Measurements from ENCODE around the gene MEGF8. TPM values are rescaled to one million over a fixed set of nuclear protein-coding genes. Genes with fewer than 3 reads are reported as not detected.

MEGF8 gene
- total and polyA plus RNA-seq, 10 of the 15 experiments (the other 5 are each of a cell fraction or from before 2014, with no cell fraction given), result 0.43 to 12.8 (median 2.7) TPM

DNA sequence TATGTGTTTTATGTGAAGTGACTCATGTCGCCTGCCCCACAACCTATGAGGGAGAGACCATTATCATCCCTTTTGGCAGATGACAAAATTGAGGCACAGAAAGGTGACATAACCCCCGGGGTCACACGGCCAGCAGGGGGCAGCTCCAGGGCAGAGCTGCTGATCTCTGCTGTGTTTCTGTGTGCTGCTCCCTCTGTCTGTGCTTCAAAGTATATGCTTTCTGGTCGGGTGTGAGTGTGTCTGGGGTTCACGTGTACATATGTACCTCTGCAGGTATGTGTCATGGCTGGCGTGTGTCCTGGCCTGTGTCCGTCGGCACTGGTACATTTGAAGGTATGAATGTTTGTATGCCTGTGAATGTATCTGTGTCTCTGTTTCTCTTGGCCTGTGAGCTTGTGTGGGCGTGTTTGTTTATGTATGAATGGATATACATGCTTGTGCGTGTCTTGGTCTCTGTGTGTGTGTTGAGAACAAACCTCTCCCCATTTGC is 94.7 kb downstream of the MEGF8 start (continued):
- no peak for TF ChIP-seq ZNF592 (IDR thresholded peaks at IDR 0.05)
- no peak for TF ChIP-seq CHD4 (IDR thresholded peaks at IDR 0.05)
- no peak for TF ChIP-seq BCL11A (IDR thresholded peaks at IDR 0.05; ENCODE audit: low read depth, low read length)
- TF ChIP-seq NFXL1 (IDR thresholded peaks at IDR 0.05; ENCODE audit: borderline replicate concordance), result no peak
- no peak for TF ChIP-seq YBX1 (IDR thresholded peaks at IDR 0.05)
- TF ChIP-seq, protein P1, sequence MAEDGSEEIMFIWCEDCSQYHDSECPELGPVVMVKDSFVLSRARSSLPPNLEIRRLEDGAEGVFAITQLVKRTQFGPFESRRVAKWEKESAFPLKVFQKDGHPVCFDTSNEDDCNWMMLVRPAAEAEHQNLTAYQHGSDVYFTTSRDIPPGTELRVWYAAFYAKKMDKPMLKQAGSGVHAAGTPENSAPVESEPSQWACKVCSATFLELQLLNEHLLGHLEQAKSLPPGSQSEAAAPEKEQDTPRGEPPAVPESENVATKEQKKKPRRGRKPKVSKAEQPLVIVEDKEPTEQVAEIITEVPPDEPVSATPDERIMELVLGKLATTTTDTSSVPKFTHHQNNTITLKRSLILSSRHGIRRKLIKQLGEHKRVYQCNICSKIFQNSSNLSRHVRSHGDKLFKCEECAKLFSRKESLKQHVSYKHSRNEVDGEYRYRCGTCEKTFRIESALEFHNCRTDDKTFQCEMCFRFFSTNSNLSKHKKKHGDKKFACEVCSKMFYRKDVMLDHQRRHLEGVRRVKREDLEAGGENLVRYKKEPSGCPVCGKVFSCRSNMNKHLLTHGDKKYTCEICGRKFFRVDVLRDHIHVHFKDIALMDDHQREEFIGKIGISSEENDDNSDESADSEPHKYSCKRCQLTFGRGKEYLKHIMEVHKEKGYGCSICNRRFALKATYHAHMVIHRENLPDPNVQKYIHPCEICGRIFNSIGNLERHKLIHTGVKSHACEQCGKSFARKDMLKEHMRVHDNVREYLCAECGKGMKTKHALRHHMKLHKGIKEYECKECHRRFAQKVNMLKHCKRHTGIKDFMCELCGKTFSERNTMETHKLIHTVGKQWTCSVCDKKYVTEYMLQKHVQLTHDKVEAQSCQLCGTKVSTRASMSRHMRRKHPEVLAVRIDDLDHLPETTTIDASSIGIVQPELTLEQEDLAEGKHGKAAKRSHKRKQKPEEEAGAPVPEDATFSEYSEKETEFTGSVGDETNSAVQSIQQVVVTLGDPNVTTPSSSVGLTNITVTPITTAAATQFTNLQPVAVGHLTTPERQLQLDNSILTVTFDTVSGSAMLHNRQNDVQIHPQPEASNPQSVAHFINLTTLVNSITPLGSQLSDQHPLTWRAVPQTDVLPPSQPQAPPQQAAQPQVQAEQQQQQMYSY (CRISPR knock-in tag; IDR thresholded peaks at IDR 0.05), result no peak
- no peak for TF ChIP-seq RFX5 (IDR thresholded peaks at IDR 0.05; ENCODE audit: low read depth, low read length)
- TF ChIP-seq, protein P2, sequence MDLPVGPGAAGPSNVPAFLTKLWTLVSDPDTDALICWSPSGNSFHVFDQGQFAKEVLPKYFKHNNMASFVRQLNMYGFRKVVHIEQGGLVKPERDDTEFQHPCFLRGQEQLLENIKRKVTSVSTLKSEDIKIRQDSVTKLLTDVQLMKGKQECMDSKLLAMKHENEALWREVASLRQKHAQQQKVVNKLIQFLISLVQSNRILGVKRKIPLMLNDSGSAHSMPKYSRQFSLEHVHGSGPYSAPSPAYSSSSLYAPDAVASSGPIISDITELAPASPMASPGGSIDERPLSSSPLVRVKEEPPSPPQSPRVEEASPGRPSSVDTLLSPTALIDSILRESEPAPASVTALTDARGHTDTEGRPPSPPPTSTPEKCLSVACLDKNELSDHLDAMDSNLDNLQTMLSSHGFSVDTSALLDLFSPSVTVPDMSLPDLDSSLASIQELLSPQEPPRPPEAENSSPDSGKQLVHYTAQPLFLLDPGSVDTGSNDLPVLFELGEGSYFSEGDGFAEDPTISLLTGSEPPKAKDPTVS (IDR thresholded peaks at IDR 0.05; ENCODE audit: low read depth, low read length), result no peak
- no peak for TF ChIP-seq SMAD5 (IDR thresholded peaks at IDR 0.05; ENCODE audit: low read depth)
- no peak for TF ChIP-seq NR2C2 (IDR thresholded peaks at IDR 0.05; ENCODE audit: borderline replicate concordance, control insufficient read depth, insufficient read length, low read depth)
- TF ChIP-seq CREB1 (IDR thresholded peaks at IDR 0.05; ENCODE audit: low read depth), result no peak
- no peak for TF ChIP-seq SREBF1 (IDR thresholded peaks at IDR 0.05; ENCODE audit: low read length)
- TF ChIP-seq ZNF24 (IDR thresholded peaks at IDR 0.05), result no peak
- TF ChIP-seq RCOR1 (conservative IDR thresholded peaks at IDR 0.05; ENCODE audit: low read depth, low read length), result no peak
- TF ChIP-seq SREBF2 (IDR thresholded peaks at IDR 0.05; ENCODE audit: low read length), result no peak
- TF ChIP-seq ASH2L (IDR thresholded peaks at IDR 0.05; ENCODE audit: borderline replicate concordance, low read depth), result no peak
- no peak for TF ChIP-seq KLF5 (IDR thresholded peaks at IDR 0.05; ENCODE audit: partially characterized antibody)
- no peak for TF ChIP-seq GATAD2B (conservative IDR thresholded peaks at IDR 0.05; ENCODE audit: low read depth)
- no peak for TF ChIP-seq CBFB (IDR thresholded peaks at IDR 0.05; ENCODE audit: low read depth)
- peak; percentile 13 to 58; a peak in 1 of 4 replicates for TF ChIP-seq BHLHE40 (IDR thresholded peaks at IDR 0.05; ENCODE audit: borderline replicate concordance in 1 of 2, low read depth in 2 of 2, low read length in 1 of 2)
- TF ChIP-seq ATF2 (IDR thresholded peaks at IDR 0.05; ENCODE audit: low read length), result no peak

All from GM12878 (cell line).